ENCODE data around the gene ZNF473.

- TF ChIP-seq EZH2phosphoT487 (IDR thresholded peaks at IDR 0.05; ENCODE audit: unreplicated experiment): no peak
- no peak for TF ChIP-seq CTCF (conservative IDR thresholded peaks at IDR 0.05; ENCODE audit: low read depth in 2 of 2)
- TF ChIP-seq POLR2AphosphoS5 (IDR thresholded peaks at IDR 0.05; ENCODE audit: low read depth): no peak
- no peak for TF ChIP-seq REST (IDR thresholded peaks at IDR 0.05; ENCODE audit: unreplicated experiment)
- TF ChIP-seq EZH2 (IDR thresholded peaks at IDR 0.05; ENCODE audit: low read depth, unreplicated experiment): no peak
- TF ChIP-seq JUNB (IDR thresholded peaks at IDR 0.05; ENCODE audit: unreplicated experiment): no peak
- TF ChIP-seq ZNF331 (CRISPR knock-in tag; IDR thresholded peaks at IDR 0.05; ENCODE audit: low read depth): no peak
- TF ChIP-seq STAT1 (IDR thresholded peaks at IDR 0.05; ENCODE audit: unreplicated experiment): no peak
- TF ChIP-seq CREB1 (CRISPR knock-in tag; IDR thresholded peaks at IDR 0.05; ENCODE audit: low read depth): no peak
- TF ChIP-seq ETS1 (IDR thresholded peaks at IDR 0.05): no peak
- no peak for TF ChIP-seq NANOG (IDR thresholded peaks at IDR 0.05; ENCODE audit: borderline replicate concordance)
- TF ChIP-seq ZNF114 (CRISPR knock-in tag; IDR thresholded peaks at IDR 0.05): no peak
These were observed 24.8 kb downstream of the ZNF473 start for GRCh38 chr19:50050406-50051227.
